K562 treated with DMSO at 1 percent for 48 hours (cell line): ENCODE measurements around the gene OTX1. TPM values are rescaled to one million over a fixed set of nuclear protein-coding genes. Genes with fewer than 3 reads are reported as not detected.

Experiments
- total RNA-seq: library from RNA; unstranded; fragments of 300-600 nt; gene quantifications from 2 replicates; pipeline ENCODE4 v1.2.3, GENCODE V29; 2022; ENCODE audit warnings: low replicate concordance; ENCODE audit errors: extremely low read depth

Gene OTX1
- total RNA-seq, result not detected in 2 replicates

DNA sequence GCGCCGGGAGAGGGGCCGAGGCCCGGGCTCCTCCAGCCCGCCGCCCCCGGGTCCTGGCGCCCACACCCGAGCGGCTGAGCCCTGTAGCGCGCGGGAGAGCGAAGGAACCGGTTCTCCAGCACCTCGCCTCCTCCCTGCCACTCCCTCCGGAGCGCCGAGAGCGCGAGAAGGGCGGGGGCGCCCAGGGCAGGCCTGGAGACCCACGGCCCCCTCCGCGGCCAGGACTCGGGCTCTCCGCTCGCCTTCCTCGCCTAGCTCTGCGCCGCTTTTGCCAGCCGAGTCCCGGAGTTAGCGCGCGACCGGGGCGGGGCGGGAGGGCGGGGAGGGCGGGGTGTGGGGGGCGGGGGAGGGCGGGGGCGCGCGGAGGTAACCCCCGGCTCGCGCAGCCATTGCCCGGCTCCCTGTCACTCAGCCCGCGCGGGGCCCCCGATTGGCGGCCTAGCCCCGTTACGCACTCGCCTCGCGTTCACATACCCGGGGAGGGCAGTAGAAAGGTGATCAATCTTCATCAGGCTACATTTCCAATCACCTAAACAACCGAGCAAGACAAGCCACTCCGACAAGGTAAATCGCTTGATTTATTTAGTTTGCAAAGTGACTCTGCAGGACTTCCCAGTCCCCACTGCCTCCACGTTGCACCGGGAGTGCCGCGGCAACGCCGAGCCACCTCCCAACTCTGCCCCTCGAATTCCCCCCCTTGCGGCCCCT, at the start of gene OTX1:
Gene OTX1, plus strand, starts transcription at position 497 of the 708 bp plus-strand sequence. CDS start 2,161 bp downstream, outside the sequence.

